Measurements from ENCODE around the gene KRT34. TPM values are rescaled to one million over a fixed set of nuclear protein-coding genes. Genes with fewer than 3 reads are reported as not detected.

The KRT34 gene
- polyA plus RNA-seq, 3 donors = 0.07 TPM; not detected in 2

- 69 to 79% (median 72%) methylated on average over 7 of the region's 7 CpGs for WGBS, 3 donors
- no peak overlapping the region for H3K27ac ChIP-seq (ENCODE audit: low read depth, low read length)
Observed at GRCh38 chr17:41340934-41341861, 40.9 kb downstream of the KRT34 start.

- H3K27ac ChIP-seq (ENCODE audit: low read depth, low read length) = no peak overlapping the region
- 21 to 55% (median 46%) methylated on average over 3 of the region's 3 CpGs for WGBS, 3 donors
Observed at GRCh38 chr17:41340494-41340893, 41.6 kb downstream of the KRT34 start.

GRCh38 chr17:41339571-41340172 is 42.4 kb downstream of the KRT34 start:
- H3K27ac ChIP-seq (ENCODE audit: low read depth, low read length) = no peak overlapping the region
- 40 to 70% (median 64%) methylated on average over 2 of the region's 2 CpGs for WGBS, 3 donors

- 32 to 54% (median 38%) methylated on average over 5 of the region's 5 CpGs for WGBS, 3 donors
- no peak overlapping the region for H3K27ac ChIP-seq (ENCODE audit: low read depth, low read length)
Observed at GRCh38 chr17:41338961-41339485, 43.1 kb downstream of the KRT34 start.

GRCh38 chr17:41335747-41336146 is 46.4 kb downstream of the KRT34 start:
- 100% methylated on average over 1 of the region's 1 CpG for WGBS, 3 donors

GRCh38 chr17:41334385-41335305 is 47.5 kb downstream of the KRT34 start:
- H3K27ac ChIP-seq (ENCODE audit: low read depth, low read length) = no peak overlapping the region
- WGBS, 3 donors = 63 to 71% (median 70%) methylated on average over 6 of the region's 6 CpGs

More at GRCh38 chr17:41335747-41336146, 46.4 kb downstream of the KRT34 start:
- H3K27ac ChIP-seq (ENCODE audit: low read depth, low read length) = no peak overlapping the region

GRCh38 chr17:41333836-41334235 is 48.3 kb downstream of the KRT34 start:
- 89 to 97% (median 96%) methylated on average over 3 of the region's 3 CpGs for WGBS, 3 donors
- H3K27ac ChIP-seq (ENCODE audit: low read depth, low read length) = no peak overlapping the region

GRCh38 chr17:41333098-41333497 is 49.0 kb downstream of the KRT34 start:
- WGBS, 3 donors = 89 to 99% (median 98%) methylated on average over 5 of the region's 5 CpGs
- H3K27ac ChIP-seq (ENCODE audit: low read depth, low read length) = no peak overlapping the region

GRCh38 chr17:41332239-41332638 is 49.9 kb downstream of the KRT34 start:
- H3K27ac ChIP-seq (ENCODE audit: low read depth, low read length) = no peak overlapping the region
- 74 to 89% (median 83%) methylated on average over 2 of the region's 2 CpGs for WGBS, 3 donors

- WGBS, 3 donors = 58 to 79% (median 77%) methylated on average over 7 of the region's 7 CpGs
- H3K27ac ChIP-seq (ENCODE audit: low read depth, low read length) = no peak overlapping the region
Observed at GRCh38 chr17:41331606-41332005, 50.5 kb downstream of the KRT34 start.

GRCh38 chr17:41329279-41329948 is 52.7 kb downstream of the KRT34 start:
- WGBS, 3 donors = 46 to 63% (median 51%) methylated on average over 13 of the region's 13 CpGs
- H3K27ac ChIP-seq (ENCODE audit: low read depth, low read length) = no peak overlapping the region

- WGBS, 3 donors = 74 to 92% (median 76%) methylated on average over 7 of the region's 7 CpGs
- H3K27ac ChIP-seq (ENCODE audit: low read depth, low read length) = no peak overlapping the region
Observed at GRCh38 chr17:41328207-41328606, 53.9 kb downstream of the KRT34 start.

Other genes with a start within 250 kb of the KRT34 start
- gene KRTAP4-6, start 241.8 kb downstream of the KRT34 start, polyA plus RNA-seq = not detected
- not detected for gene KRTAP4-5, start 232.5 kb downstream of the KRT34 start, polyA plus RNA-seq
- not detected for gene KRTAP4-4, start 221.6 kb downstream of the KRT34 start, polyA plus RNA-seq
- not detected for gene KRTAP4-3, start 214.1 kb downstream of the KRT34 start, polyA plus RNA-seq
- gene KRTAP4-2, start 204.1 kb downstream of the KRT34 start, polyA plus RNA-seq = not detected
- gene KRTAP4-1, start 197.4 kb downstream of the KRT34 start, polyA plus RNA-seq = not detected
- gene KRTAP9-1, start 192.4 kb downstream of the KRT34 start, polyA plus RNA-seq = not detected
- not detected for gene KRTAP9-2, start 155.7 kb downstream of the KRT34 start, polyA plus RNA-seq
- not detected for gene KRTAP9-3, start 149.9 kb downstream of the KRT34 start, polyA plus RNA-seq
- not detected for gene KRTAP9-8, start 144.3 kb downstream of the KRT34 start, polyA plus RNA-seq
- not detected for gene KRTAP9-4, start 132.6 kb downstream of the KRT34 start, polyA plus RNA-seq
- gene KRTAP9-9, start 126.9 kb downstream of the KRT34 start, polyA plus RNA-seq = not detected
- not detected for gene KRTAP9-6, start 116.9 kb downstream of the KRT34 start, polyA plus RNA-seq
- gene KRTAP9-7, start 106.6 kb downstream of the KRT34 start, polyA plus RNA-seq = not detected
- not detected for gene KRTAP29-1, start 79.5 kb downstream of the KRT34 start, polyA plus RNA-seq
- not detected for gene KRTAP16-1, start 73.0 kb downstream of the KRT34 start, polyA plus RNA-seq
- gene KRTAP17-1, start 66.6 kb downstream of the KRT34 start, polyA plus RNA-seq = not detected
- not detected for gene KRT33A, start 31.5 kb downstream of the KRT34 start, polyA plus RNA-seq
- not detected for gene KRT33B, start 12.5 kb downstream of the KRT34 start, polyA plus RNA-seq
- gene KRT31, start 15.3 kb upstream of the KRT34 start, polyA plus RNA-seq = not detected
- not detected for gene KRT37, start 42.3 kb upstream of the KRT34 start, polyA plus RNA-seq
- gene KRT38, start 58.7 kb upstream of the KRT34 start, polyA plus RNA-seq = not detected
- under 1 TPM in 1 of 3 donors, not detected in 2; 0.03 TPM for gene KRT32, start 85.1 kb upstream of the KRT34 start, polyA plus RNA-seq
- not detected for gene KRT35, start 98.8 kb upstream of the KRT34 start, polyA plus RNA-seq
- gene KRT36, start 107.6 kb upstream of the KRT34 start, polyA plus RNA-seq = not detected
- 10 to 100 TPM in 1 of 3 donors, 1 to 10 TPM in 2; 2.6 to 53.0 (median 3.2) TPM for gene KRT13, start 123.3 kb upstream of the KRT34 start, polyA plus RNA-seq
- 1 to 10 TPM in 1 of 3 donors, under 1 TPM in 2; 0.11 to 2.1 (median 0.18) TPM for gene KRT15, start 136.6 kb upstream of the KRT34 start, polyA plus RNA-seq
- 100 to 1,000 TPM in 1 of 3 donors, 10 to 100 TPM in 2; 28.9 to 139 (median 29.1) TPM for gene KRT19, start 146.0 kb upstream of the KRT34 start, polyA plus RNA-seq
- not detected for gene KRT9, start 189.8 kb upstream of the KRT34 start, polyA plus RNA-seq
- 1 to 10 TPM in 2 of 3 donors, under 1 TPM in 1; 0.25 to 7.8 (median 1.0) TPM for gene KRT14, start 204.6 kb upstream of the KRT34 start, polyA plus RNA-seq
- 10 to 100 TPM in 1 of 3 donors, 1 to 10 TPM in 1, under 1 TPM in 1; 0.16 to 15.5 (median 4.4) TPM for gene KRT16, start 230.5 kb upstream of the KRT34 start, polyA plus RNA-seq
- under 1 TPM in 2 of 3 donors, not detected in 1; 0.60 to 0.70 TPM for gene KRT17, start 242.3 kb upstream of the KRT34 start, polyA plus RNA-seq